HepG2 (cell line): Measurements from ENCODE around the gene HLA-DRB5. TPM values are rescaled to one million over a fixed set of nuclear protein-coding genes. Genes with fewer than 3 reads are reported as not detected.
A peak's percentile ranks its signal among the peaks of the same experiment; 100 is the strongest.

ENCODE experiments used
- ATAC-seq: fragments of 200-7000 bp; cut with Tn5 transposase; 3 replicates; pipeline ENCODE4 v1.9.1; 2020; ENCODE audit warnings: mild to moderate bottlenecking, moderate library complexity
- BruUV-seq: library from RNA; stranded (reverse); fragments of 400-500 nt; replicated peaks from 2 replicates; lab custom pipeline; 2021; lab: Mats Ljungman, UMichigan
- CTCF ChIA-PET: fragments of 300-600 bp; formaldehyde crosslinking; extraction: SDS; loops from one replicate; lab custom pipeline; 2021; ENCODE audit warnings: low total read pairs, inconsistent platforms, low intra/inter-chr PET ratio; lab: Yijun Ruan, JAX
- POLR2A ChIA-PET: fragments of 350-600 bp; sonication (Branson Sonifier 250); formaldehyde crosslinking; loops from one replicate; lab custom pipeline; 2020; ENCODE audit warnings: antibody characterized with exemption, inconsistent platforms; lab: Yijun Ruan, JAX
- DNase-seq: peaks from one replicate; pipeline ENCODE4 v3.0.0-alpha.2; 2015; ENCODE audit warnings: low spot score
- FAIRE-seq: peaks from 3 replicates; lab custom pipeline; 2011; peaks lifted over from hg19 to GRCh38; lab: Jason Lieb, UNC
- H2AFZ ChIP-seq: one replicate; pipeline ENCODE4 v1.6.1; 2011; ENCODE audit warnings: low read length, inconsistent platforms
- H3K27ac ChIP-seq: fragments of 300-600 bp; 3 replicates; pipeline ENCODE4 v1.8.0; 2011; ENCODE audit warnings: mixed run types, mild to moderate bottlenecking, mixed read lengths, low read length, inconsistent platforms; ENCODE audit not compliant: insufficient read depth; ENCODE audit errors: extremely low read length
- H3K27me3 ChIP-seq, 2 experiments: fragments of 200-600 bp in 1 of 2; 2 replicates in 1 of 2; 3 replicates in 1 of 2; pipeline versions ENCODE4 v1.6.0 to v1.8.0; 2011; ENCODE audit warnings: low read length in 2 of 2, mild to moderate bottlenecking in 2 of 2, moderate library complexity in 2 of 2, inconsistent platforms in 1 of 2; ENCODE audit not compliant: insufficient read depth in 2 of 2, control insufficient read depth in 1 of 2
- H3K36me3 ChIP-seq, 2 experiments: fragments of 200-600 bp in 1 of 2; replicated peaks in 1 of 2; 2 replicates in 1 of 2; 3 replicates in 1 of 2; pipeline versions ENCODE4 v1.5.1 to v1.8.0; 2011; ENCODE audit warnings: low read length in 2 of 2, inconsistent platforms in 1 of 2; ENCODE audit not compliant: insufficient read depth in 2 of 2, control insufficient read depth in 1 of 2
- H3K4me1 ChIP-seq: 2 replicates; pipeline ENCODE4 v1.5.1; 2012; ENCODE audit warnings: low read length, inconsistent platforms; ENCODE audit not compliant: insufficient read depth
- H3K4me2 ChIP-seq: 2 replicates; pipeline ENCODE4 v1.6.0; 2011; ENCODE audit warnings: low read depth, low read length, inconsistent platforms
- H3K4me3 ChIP-seq, 3 experiments: fragments of 200-600 bp in 1 of 3; sonication (generic), shearing (Covaris generic) in 1 of 3; replicated peaks in 1 of 3; 2 replicates each; pipeline ENCODE4 v1.5.1; 2011 to 2016; ENCODE audit warnings: low read length in 3 of 3, inconsistent platforms in 2 of 3, low read depth in 2 of 3, mild to moderate bottlenecking in 2 of 3, control low read depth in 1 of 3, mixed read lengths in 1 of 3; ENCODE audit not compliant: insufficient read depth in 1 of 3
- H3K79me2 ChIP-seq: one replicate; pipeline ENCODE4 v1.6.1; 2011; ENCODE audit warnings: low read length, inconsistent platforms; ENCODE audit not compliant: insufficient read depth
- H3K9ac ChIP-seq: 2 replicates; pipeline ENCODE4 v1.6.0; 2011; ENCODE audit warnings: mild to moderate bottlenecking, low read depth, low read length, inconsistent platforms; ENCODE audit not compliant: insufficient read depth
- H3K9me3 ChIP-seq: 2 replicates; pipeline ENCODE4 v1.5.1; 2012; ENCODE audit warnings: mild to moderate bottlenecking, low read length
- H4K20me1 ChIP-seq: 2 replicates; pipeline ENCODE4 v1.6.0; 2011; ENCODE audit warnings: inconsistent platforms, mild to moderate bottlenecking, low read length, moderate library complexity; ENCODE audit not compliant: insufficient read depth
- ZNF318 ChIP-seq: sonication (generic); formaldehyde crosslinking; IDR thresholded peaks from 2 replicates; pipeline ENCODE4 v1.4.0; 2020; ENCODE audit warnings: mild to moderate bottlenecking, missing genetic modification reagents
- WGBS: methylation state at CpG from one replicate; pipeline ENCODE4 v1.1.6; 2017; ENCODE audit warnings: low lambda C conversion rate; 5-methylcytosine and 5-hydroxymethylcytosine counted together
- in situ Hi-C: cut with HindIII; loops from 2 replicates; pipeline ENCODE4 v1.10.0; 2017; ENCODE audit warnings: low pct_unique_long_range_greater_than_20kb; ENCODE audit not compliant: extremely low pct_ligation_motif_present
- intact Hi-C: fragments of 100-400 bp; cut with micrococcal nuclease; formaldehyde crosslinking; loops from one replicate; pipeline ENCODE4 v1.10.0; 2022; ENCODE audit not compliant: unreplicated experiment
- polyA plus RNA-seq, 8 experiments: library from polyadenylated mRNA; depleted of rRNA in 3 of 8; stranded (reverse) in 7 of 8; unstranded in 1 of 8; fragments of >200 nt; fragmentation: Illumina TruSeq in 4 of 8; extraction: Trizol in 4 of 8; gene quantifications; 2 replicates each; pipeline versions ENCODE4 v1.2.1 to v1.2.3, GENCODE V29; 2011 to 2016; ENCODE audit warnings: low read depth in 4 of 8, missing spikeins in 1 of 8, mixed read lengths in 1 of 8; ENCODE audit not compliant: insufficient read depth in 1 of 8
- total RNA-seq, 5 experiments: library from RNA; depleted of rRNA; stranded (reverse); fragments of >200 nt; fragmentation: Illumina TruSeq; extraction: Trizol; gene quantifications; 2 replicates each; pipeline ENCODE4 v1.2.3, GENCODE V29; 2016; ENCODE audit warnings: low read depth in 1 of 5

The HLA-DRB5 gene
- total and polyA plus RNA-seq, 2 of the 13 experiments (the other 11 are each of a cell fraction or from before 2014, with no cell fraction given) = not detected

- H3K9me3 ChIP-seq = no peaks in the 10 kb centered on the region
- H3K4me2 ChIP-seq = no peak overlapping the region
- BruUV-seq = no TSS peak
- no peaks in the 10 kb centered on the region for H3K4me1 ChIP-seq
- peak; percentile 4 for DNase-seq
- ChIA-PET POLR2A (no interaction called here), CTCF (no interaction called here)
- no peak for ATAC-seq
- no peak for TF ChIP-seq ZNF318 (CRISPR knock-in tag)
- in situ Hi-C loops = no loop called here
- no peak overlapping the region for H3K9ac ChIP-seq
- no peak overlapping the region for H3K27ac ChIP-seq
- H3K36me3 ChIP-seq = no peaks in the 10 kb centered on the region
- H3K27me3 ChIP-seq = 0 out of 5 replicates have a peak, but pooled peaks cover 0 to 2% of the 10 kb centered on the region in 2 experiments
- intact Hi-C loops = no loop called here
- H3K4me3 ChIP-seq = no peak overlapping the region
- WGBS = 19% methylated on average over 4 of the region's 4 CpGs
- no peaks in the 10 kb centered on the region for H4K20me1 ChIP-seq
- FAIRE-seq = no peak
- H3K79me2 ChIP-seq = no peaks in the 10 kb centered on the region
- no peak overlapping the region for H2AFZ ChIP-seq
Observed at GRCh38 chr6:32519118-32519909, 10.8 kb downstream of the HLA-DRB5 start.
